Smooth muscle cell (in vitro differentiated cells): Measurements from ENCODE around the gene CES4A. TPM values are rescaled to one million over a fixed set of nuclear protein-coding genes. Genes with fewer than 3 reads are reported as not detected.
"Not testable (repeated sequence)": the region's sequence is repeated elsewhere in the genome, so short reads cannot be mapped to it uniquely, and the experiment has no call there.

Experiments used
- DNase-seq: peaks from one replicate; lab custom pipeline; 2025; ENCODE audit not compliant: unreplicated experiment; lab: John Stamatoyannopoulos, UW
- H2AFZ ChIP-seq: fragments of 200-600 bp; sonication (generic); 2 replicates; pipeline ENCODE4 v1.6.0; 2016; ENCODE audit warnings: antibody characterized with exemption, low read depth, mild to moderate bottlenecking
- H3F3A ChIP-seq: fragments of 200-600 bp; sonication (generic); 2 replicates; pipeline ENCODE4 v1.6.0; 2017; ENCODE audit warnings: antibody characterized with exemption, low read depth
- H3K27ac ChIP-seq: fragments of 200-600 bp; sonication (generic); 2 replicates; pipeline ENCODE4 v1.5.1; 2016; ENCODE audit warnings: low read depth, mild to moderate bottlenecking
- H3K27me3 ChIP-seq: fragments of 200-600 bp; sonication (generic); 2 replicates; pipeline ENCODE4 v1.6.1; 2016; ENCODE audit warnings: low read depth, mild to moderate bottlenecking
- H3K36me3 ChIP-seq: fragments of 200-600 bp; sonication (generic); 2 replicates; pipeline ENCODE4 v1.5.1; 2016; ENCODE audit warnings: low read depth
- H3K4me1 ChIP-seq: fragments of 200-600 bp; sonication (generic); 2 replicates; pipeline ENCODE4 v1.5.1; 2016; ENCODE audit warnings: low read depth
- H3K4me2 ChIP-seq: fragments of 200-600 bp; sonication (generic); 2 replicates; pipeline ENCODE4 v1.6.0; 2016; ENCODE audit warnings: mild to moderate bottlenecking
- H3K4me3 ChIP-seq: fragments of 200-600 bp; sonication (generic); 2 replicates; pipeline ENCODE4 v1.5.1; 2016; ENCODE audit warnings: mild to moderate bottlenecking
- H3K79me2 ChIP-seq: fragments of 200-600 bp; sonication (generic); 2 replicates; pipeline ENCODE4 v1.6.0; 2016; ENCODE audit warnings: low read depth, mild to moderate bottlenecking
- H3K9ac ChIP-seq: fragments of 200-600 bp; sonication (generic); 2 replicates; pipeline ENCODE4 v1.6.0; 2016; ENCODE audit warnings: low read depth
- H3K9me3 ChIP-seq: fragments of 200-600 bp; sonication (generic); replicated peaks from 2 replicates; pipeline ENCODE4 v1.5.1; 2016; ENCODE audit warnings: low read depth
- H4K20me1 ChIP-seq: fragments of 200-600 bp; sonication (generic); 2 replicates; pipeline ENCODE4 v1.6.0; 2016; ENCODE audit warnings: low read depth
- CTCF ChIP-seq: fragments of 200-600 bp; sonication (generic); IDR thresholded peaks from 2 replicates; pipeline ENCODE4 v1.5.1; 2017; ENCODE audit warnings: borderline replicate concordance, mild to moderate bottlenecking, antibody characterized with exemption; ENCODE audit not compliant: insufficient read depth, poor library complexity, severe bottlenecking
- WGBS: methylation state at CpG from one replicate; pipeline ENCODE4 v1.1.7; 2016; ENCODE audit warnings: low lambda C conversion rate; 5-methylcytosine and 5-hydroxymethylcytosine counted together
- polyA plus RNA-seq: library from polyadenylated mRNA; unstranded; fragments of >200 nt; fragmentation: Nextera tagmentation; extraction: Ambion mirVana; gene quantifications from 2 replicates; pipeline ENCODE4 v1.2.1, GENCODE V29; 2016
- total RNA-seq: library from RNA; depleted of rRNA; stranded (reverse); fragments of >200 nt; gene quantifications from 2 replicates; pipeline ENCODE4 v1.2.3, GENCODE V29; 2014

Gene CES4A
- total and polyA plus RNA-seq, 2 experiments from 2014 or later = 0.63 to 0.93 TPM

GRCh38 chr16:66943426-66944053 lies 44.8 kb upstream of the CES4A start:
- Histone ChIP-seq H3K27me3 (peaks cover 6% of the 10 kb centered on the region), H3K27ac (no peak overlapping the region), H3K9ac (no peak overlapping the region), H3K4me2 (no peak overlapping the region), H3K4me1 (no peaks in the 10 kb centered on the region), H3K36me3 (no peaks in the 10 kb centered on the region), H3K4me3 (no peak overlapping the region), H4K20me1 (peaks cover 10% of the 10 kb centered on the region), H3K79me2 (no peaks in the 10 kb centered on the region), H3F3A (peaks cover 2% of the 10 kb centered on the region), H2AFZ (no peak overlapping the region), H3K9me3 (no peaks in the 10 kb centered on the region)
- 96% methylated on average over 15 of the region's 15 CpGs for WGBS
- TF ChIP-seq CTCF = no peak
- DNase-seq = no peak

- Histone ChIP-seq H3K27ac (no peak overlapping the region), H3K4me3 (no peak overlapping the region), H3K79me2 (no peaks in the 10 kb centered on the region), H3K9me3 (no peaks in the 10 kb centered on the region), H4K20me1 (peaks cover 8% of the 10 kb centered on the region), H3F3A (peaks cover 2% of the 10 kb centered on the region), H3K36me3 (no peaks in the 10 kb centered on the region), H3K4me1 (no peaks in the 10 kb centered on the region), H3K9ac (no peak overlapping the region), H2AFZ (no peak overlapping the region), H3K27me3 (peaks cover 11% of the 10 kb centered on the region), H3K4me2 (no peak overlapping the region)
- DNase-seq = no peak
- no peak for TF ChIP-seq CTCF
- 93% methylated on average over 5 of the region's 5 CpGs for WGBS
Observed at GRCh38 chr16:66944054-66944441, 44.3 kb upstream of the CES4A start.

- H3K9ac ChIP-seq, H3K79me2 ChIP-seq, H3K36me3 ChIP-seq, H3K4me1 ChIP-seq, H3K4me2 ChIP-seq, H3F3A ChIP-seq, H3K4me3 ChIP-seq, H2AFZ ChIP-seq, H3K27ac ChIP-seq, H3K9me3 ChIP-seq, H4K20me1 ChIP-seq, DNase-seq: not testable (repeated sequence)
- 95% methylated on average over 9 of the region's 9 CpGs for WGBS
- H3K27me3 ChIP-seq = peaks cover 20% of the 10 kb centered on the region
Observed at GRCh38 chr16:66944971-66945370, 43.4 kb upstream of the CES4A start.

- no peak for TF ChIP-seq CTCF
Observed at GRCh38 chr16:66945939-66946338, 42.5 kb upstream of the CES4A start.

More at GRCh38 chr16:66945939-66946338, 42.5 kb upstream of the CES4A start:
- Histone ChIP-seq H2AFZ (no peak overlapping the region), H3K27ac (no peak overlapping the region), H3F3A (peaks cover 2% of the 10 kb centered on the region), H3K79me2 (no peaks in the 10 kb centered on the region), H4K20me1 (no peaks in the 10 kb centered on the region), H3K4me3 (no peak overlapping the region), H3K9me3 (no peaks in the 10 kb centered on the region), H3K9ac (no peak overlapping the region), H3K4me2 (no peak overlapping the region), H3K36me3 (no peaks in the 10 kb centered on the region), H3K27me3 (peaks cover 20% of the 10 kb centered on the region), H3K4me1 (no peaks in the 10 kb centered on the region)
- WGBS = 94% methylated on average over 4 of the region's 4 CpGs
- no peak for DNase-seq
